Measurements from ENCODE around the gene SMG6.
A peak's percentile ranks its signal among the peaks of the same experiment; 100 is the strongest.

Gene SMG6

DNA sequence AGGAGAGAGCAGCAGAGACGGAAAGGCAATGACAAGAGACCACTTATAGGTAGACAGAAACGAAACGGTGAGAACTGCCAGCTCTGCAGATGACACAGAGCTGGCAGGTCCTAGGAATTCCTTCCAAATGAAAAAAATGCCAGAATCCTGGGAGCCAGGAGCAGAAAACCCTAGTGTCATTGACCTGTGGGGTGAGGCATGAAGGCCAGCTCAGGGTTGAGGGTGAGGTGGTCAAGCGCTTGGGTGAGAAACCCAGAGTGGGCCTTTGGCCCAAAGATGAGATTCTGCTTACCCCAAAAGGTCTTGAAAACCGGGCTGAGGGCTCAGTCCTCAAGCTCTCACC lies 239.5 kb downstream of the SMG6 start:
- DNase-seq (ENCODE audit: low read depth in 2 of 3, low spot score in 2 of 3): no peak

DNA sequence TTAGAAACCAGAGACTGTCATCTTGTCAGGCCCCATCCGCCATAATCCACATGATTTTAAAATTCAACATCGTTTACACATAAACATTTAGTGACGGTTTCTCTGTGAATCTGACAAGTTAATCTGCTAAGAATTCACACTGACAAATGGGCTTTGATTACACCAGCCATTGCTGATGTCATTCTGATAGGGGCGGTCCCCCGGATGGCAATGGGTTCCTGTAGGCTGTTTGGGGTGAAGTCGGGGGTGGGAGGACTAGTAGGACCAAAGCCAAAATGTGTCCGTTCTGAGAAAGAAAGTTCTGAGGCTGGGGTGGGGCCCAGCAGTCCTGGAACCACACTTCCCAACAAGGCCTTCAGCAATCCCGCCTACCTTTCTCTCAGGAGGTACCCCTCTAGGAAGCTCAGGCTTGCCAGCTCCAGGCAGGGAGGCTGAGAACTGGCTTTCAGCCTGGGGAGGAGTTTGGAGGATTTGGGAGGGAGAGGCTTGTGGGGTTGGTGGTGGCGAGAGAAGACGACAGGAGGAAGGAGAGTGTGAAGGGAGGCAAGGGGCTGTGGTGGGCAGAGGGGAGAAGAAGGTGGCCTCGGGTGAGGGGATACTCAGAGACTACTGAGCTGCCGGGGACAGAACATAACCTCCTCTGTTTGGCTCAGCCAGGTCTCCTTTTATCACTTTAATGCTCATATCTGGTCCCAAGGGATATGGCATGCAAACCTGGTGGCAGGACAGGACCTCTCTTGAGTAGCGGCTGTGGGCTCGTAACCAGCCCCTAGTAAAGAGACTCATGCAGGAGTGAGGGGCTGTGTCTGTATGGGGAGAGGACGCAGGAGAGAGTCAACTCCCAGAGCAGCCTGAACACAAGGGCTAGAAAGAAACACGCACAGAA lies 240.1 kb downstream of the SMG6 start:
- no peak for DNase-seq (ENCODE audit: low read depth in 2 of 3, low spot score in 2 of 3)

- DNase-seq (ENCODE audit: low read depth in 2 of 3, low spot score in 2 of 3): no peak
These were observed 240.9 kb downstream of the SMG6 start for GRCh38 chr17:2062571-2063183.

- DNase-seq (ENCODE audit: low read depth in 2 of 3, low spot score in 2 of 3): no peak
These were observed 242.1 kb downstream of the SMG6 start for GRCh38 chr17:2061441-2061958.

DNA sequence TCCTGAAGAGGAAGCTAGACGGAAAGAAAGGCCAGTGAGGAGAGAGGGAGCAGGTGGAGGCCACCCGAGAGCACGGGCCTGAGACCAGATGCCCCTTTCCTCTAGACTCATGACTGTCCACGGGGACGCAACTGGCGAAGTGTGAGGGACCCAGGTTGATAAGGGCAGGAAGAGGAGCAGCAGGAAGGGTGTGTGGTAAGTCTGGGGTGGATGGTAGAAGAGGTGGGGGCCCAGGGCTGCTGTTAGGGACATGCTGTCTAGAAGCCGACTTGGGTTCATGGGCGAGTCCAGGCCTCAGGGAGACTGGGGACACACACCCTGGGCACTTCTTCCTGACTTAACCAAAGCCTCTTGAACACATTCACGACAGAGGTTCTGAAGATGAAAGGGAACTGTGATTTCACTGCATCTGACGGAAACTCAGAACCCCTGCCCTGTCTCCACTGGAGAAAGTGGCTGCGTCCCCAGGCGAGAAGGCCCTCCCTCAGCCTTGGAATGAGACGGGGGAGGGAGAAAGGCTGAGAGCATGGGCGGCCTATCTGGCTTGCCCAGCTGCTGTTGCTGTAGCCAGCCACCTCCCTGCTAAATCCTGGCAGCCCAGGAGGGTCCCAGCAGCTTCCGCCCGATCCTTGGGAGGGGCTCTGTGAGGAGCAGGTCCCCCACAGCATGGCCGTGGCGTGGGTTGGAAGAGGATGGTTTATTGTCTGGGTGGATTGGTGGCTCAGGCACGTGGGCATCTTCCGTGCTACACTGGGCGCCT lies 242.7 kb downstream of the SMG6 start:
- DNase-seq (ENCODE audit: low read depth in 2 of 3, low spot score in 2 of 3): no peak

GRCh38 chr17:2060385-2060658 lies 243.3 kb downstream of the SMG6 start:
- DNase-seq (ENCODE audit: low read depth in 2 of 3, low spot score in 2 of 3): no peak

GRCh38 chr17:2059547-2060384 lies 243.8 kb downstream of the SMG6 start:
- no peak for DNase-seq (ENCODE audit: low read depth in 2 of 3, low spot score in 2 of 3)

- peak in 1 of 3 experiments; percentile 71 for DNase-seq (ENCODE audit: low read depth in 2 of 3, low spot score in 2 of 3)
These were observed 244.7 kb downstream of the SMG6 start for GRCh38 chr17:2058586-2059546.

DNA sequence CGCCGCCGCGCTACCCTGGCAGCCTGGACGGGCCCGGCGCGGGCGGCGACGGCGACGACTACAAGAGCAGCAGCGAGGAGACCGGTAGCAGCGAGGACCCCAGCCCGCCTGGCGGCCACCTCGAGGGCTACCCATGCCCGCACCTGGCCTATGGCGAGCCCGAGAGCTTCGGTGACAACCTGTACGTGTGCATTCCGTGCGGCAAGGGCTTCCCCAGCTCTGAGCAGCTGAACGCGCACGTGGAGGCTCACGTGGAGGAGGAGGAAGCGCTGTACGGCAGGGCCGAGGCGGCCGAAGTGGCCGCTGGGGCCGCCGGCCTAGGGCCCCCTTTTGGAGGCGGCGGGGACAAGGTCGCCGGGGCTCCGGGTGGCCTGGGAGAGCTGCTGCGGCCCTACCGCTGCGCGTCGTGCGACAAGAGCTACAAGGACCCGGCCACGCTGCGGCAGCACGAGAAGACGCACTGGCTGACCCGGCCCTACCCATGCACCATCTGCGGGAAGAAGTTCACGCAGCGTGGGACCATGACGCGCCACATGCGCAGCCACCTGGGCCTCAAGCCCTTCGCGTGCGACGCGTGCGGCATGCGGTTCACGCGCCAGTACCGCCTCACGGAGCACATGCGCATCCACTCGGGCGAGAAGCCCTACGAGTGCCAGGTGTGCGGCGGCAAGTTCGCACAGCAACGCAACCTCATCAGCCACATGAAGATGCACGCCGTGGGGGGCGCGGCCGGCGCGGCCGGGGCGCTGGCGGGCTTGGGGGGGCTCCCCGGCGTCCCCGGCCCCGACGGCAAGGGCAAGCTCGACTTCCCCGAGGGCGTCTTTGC lies 245.6 kb downstream of the SMG6 start:
- no peak for DNase-seq (ENCODE audit: low read depth in 2 of 3, low spot score in 2 of 3)

GRCh38 chr17:2057175-2057759 lies 246.3 kb downstream of the SMG6 start:
- no peak for DNase-seq (ENCODE audit: low read depth in 2 of 3, low spot score in 2 of 3)

DNA sequence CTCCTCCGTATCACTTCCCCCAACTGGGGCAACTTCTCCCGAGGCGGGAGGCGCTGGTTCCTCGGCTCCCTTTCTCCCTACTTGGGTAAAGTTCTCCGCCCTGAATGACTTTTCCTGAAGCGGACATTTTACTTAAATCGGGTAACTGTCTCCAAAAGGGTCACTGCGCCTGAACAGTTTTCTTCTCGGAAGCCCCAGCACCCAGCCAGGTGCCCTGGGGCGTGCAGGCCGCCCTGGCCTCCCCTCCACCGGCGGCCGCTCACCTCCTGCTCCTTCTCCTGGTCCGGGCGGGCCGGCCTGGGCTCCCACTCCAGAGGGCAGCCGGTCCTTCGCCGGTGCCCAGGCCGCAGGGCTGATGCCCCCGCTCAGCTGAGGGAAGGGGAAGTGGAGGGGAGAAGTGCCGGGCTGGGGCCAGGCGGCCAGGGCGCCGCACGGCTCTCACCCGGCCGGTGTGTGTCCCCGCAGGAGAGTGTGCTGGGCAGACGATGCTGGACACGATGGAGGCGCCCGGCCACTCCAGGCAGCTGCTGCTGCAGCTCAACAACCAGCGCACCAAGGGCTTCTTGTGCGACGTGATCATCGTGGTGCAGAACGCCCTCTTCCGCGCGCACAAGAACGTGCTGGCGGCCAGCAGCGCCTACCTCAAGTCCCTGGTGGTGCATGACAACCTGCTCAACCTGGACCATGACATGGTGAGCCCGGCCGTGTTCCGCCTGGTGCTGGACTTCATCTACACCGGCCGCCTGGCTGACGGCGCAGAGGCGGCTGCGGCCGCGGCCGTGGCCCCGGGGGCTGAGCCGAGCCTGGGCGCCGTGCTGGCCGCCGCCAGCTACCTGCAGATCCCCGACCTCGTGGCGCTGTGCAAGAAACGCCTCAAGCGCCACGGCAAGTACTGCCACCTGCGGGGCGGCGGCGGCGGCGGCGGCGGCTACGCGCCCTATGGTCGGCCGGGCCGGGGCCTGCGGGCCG lies 247.1 kb downstream of the SMG6 start:
- DNase-seq (ENCODE audit: low read depth in 2 of 3, low spot score in 2 of 3): no peak

- DNase-seq (ENCODE audit: low read depth in 2 of 3, low spot score in 2 of 3): no peak
These were observed 248.0 kb downstream of the SMG6 start for GRCh38 chr17:2055292-2056205.

GRCh38 chr17:2054512-2055291 lies 248.9 kb downstream of the SMG6 start, which contains the start of gene HIC1:
TSS of gene HIC1 (plus strand) at chr17:2055103. CDS start at chr17:2056691, 1,588 bp downstream.
- DNase-seq (ENCODE audit: low read depth in 2 of 3, low spot score in 2 of 3): peak; percentile 62 to 68 (median 63)

- DNase-seq (ENCODE audit: low read depth in 2 of 3, low spot score in 2 of 3): no peak
These were observed 249.4 kb downstream of the SMG6 start for GRCh38 chr17:2054262-2054511.

- DNase-seq (ENCODE audit: low read depth in 2 of 3, low spot score in 2 of 3): peak; percentile 61 to 76 (median 67)
These were observed 250.0 kb downstream of the SMG6 start for GRCh38 chr17:2053380-2054261.
